LNCaP clone FGC (cell line): ENCODE measurements around the gene NFAT5.
"Not testable (repeated sequence)": the region's sequence is repeated elsewhere in the genome, so short reads cannot be mapped to it uniquely, and the experiment has no call there.

Experiments used
- DNase-seq: peaks from one replicate; pipeline ENCODE4 v3.0.0-alpha.2; 2011; ENCODE audit warnings: low read depth
- H3K4me3 ChIP-seq: 2 replicates; pipeline ENCODE4 v1.5.1; 2011; ENCODE audit warnings: mild to moderate bottlenecking, low read depth, low read length, control low read depth
- CTCF ChIP-seq: IDR thresholded peaks from 2 replicates; pipeline ENCODE4 v1.5.1; 2012; ENCODE audit warnings: mild to moderate bottlenecking; ENCODE audit not compliant: control insufficient read depth, insufficient read depth; ENCODE audit errors: extremely low read depth

Gene NFAT5, protein sequence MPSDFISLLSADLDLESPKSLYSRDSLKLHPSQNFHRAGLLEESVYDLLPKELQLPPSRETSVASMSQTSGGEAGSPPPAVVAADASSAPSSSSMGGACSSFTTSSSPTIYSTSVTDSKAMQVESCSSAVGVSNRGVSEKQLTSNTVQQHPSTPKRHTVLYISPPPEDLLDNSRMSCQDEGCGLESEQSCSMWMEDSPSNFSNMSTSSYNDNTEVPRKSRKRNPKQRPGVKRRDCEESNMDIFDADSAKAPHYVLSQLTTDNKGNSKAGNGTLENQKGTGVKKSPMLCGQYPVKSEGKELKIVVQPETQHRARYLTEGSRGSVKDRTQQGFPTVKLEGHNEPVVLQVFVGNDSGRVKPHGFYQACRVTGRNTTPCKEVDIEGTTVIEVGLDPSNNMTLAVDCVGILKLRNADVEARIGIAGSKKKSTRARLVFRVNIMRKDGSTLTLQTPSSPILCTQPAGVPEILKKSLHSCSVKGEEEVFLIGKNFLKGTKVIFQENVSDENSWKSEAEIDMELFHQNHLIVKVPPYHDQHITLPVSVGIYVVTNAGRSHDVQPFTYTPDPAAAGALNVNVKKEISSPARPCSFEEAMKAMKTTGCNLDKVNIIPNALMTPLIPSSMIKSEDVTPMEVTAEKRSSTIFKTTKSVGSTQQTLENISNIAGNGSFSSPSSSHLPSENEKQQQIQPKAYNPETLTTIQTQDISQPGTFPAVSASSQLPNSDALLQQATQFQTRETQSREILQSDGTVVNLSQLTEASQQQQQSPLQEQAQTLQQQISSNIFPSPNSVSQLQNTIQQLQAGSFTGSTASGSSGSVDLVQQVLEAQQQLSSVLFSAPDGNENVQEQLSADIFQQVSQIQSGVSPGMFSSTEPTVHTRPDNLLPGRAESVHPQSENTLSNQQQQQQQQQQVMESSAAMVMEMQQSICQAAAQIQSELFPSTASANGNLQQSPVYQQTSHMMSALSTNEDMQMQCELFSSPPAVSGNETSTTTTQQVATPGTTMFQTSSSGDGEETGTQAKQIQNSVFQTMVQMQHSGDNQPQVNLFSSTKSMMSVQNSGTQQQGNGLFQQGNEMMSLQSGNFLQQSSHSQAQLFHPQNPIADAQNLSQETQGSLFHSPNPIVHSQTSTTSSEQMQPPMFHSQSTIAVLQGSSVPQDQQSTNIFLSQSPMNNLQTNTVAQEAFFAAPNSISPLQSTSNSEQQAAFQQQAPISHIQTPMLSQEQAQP (N-terminal part only)

GRCh38 chr16:69565671-69566239, at the start of gene NFAT5:
TSS of gene NFAT5 (plus strand) at chr16:69565966. CDS start at chr16:69566302, 336 bp downstream.
- peak within 1 kb of the TSS; percentile 85 for H3K4me3 ChIP-seq
- no peak for DNase-seq
- 0 out of 2 replicates have a peak, but pooled peaks have one; percentile 24 for TF ChIP-seq CTCF

GRCh38 chr16:69517914-69518313, 47.9 kb upstream of the NFAT5 start:
- not testable (repeated sequence) for DNase-seq, H3K4me3 ChIP-seq

GRCh38 chr16:69520413-69520799, 45.4 kb upstream of the NFAT5 start:
- no peak overlapping the region for H3K4me3 ChIP-seq
- no peak for DNase-seq

GRCh38 chr16:69520800-69521602, 44.8 kb upstream of the NFAT5 start:
- no peak for TF ChIP-seq CTCF
- no peak overlapping the region for H3K4me3 ChIP-seq
- no peak for DNase-seq

More at GRCh38 chr16:69520413-69520799, 45.4 kb upstream of the NFAT5 start:
- TF ChIP-seq CTCF = no peak

GRCh38 chr16:69522041-69522578, 43.7 kb upstream of the NFAT5 start:
- DNase-seq = no peak
- no peak for TF ChIP-seq CTCF
- no peak overlapping the region for H3K4me3 ChIP-seq

DNA sequence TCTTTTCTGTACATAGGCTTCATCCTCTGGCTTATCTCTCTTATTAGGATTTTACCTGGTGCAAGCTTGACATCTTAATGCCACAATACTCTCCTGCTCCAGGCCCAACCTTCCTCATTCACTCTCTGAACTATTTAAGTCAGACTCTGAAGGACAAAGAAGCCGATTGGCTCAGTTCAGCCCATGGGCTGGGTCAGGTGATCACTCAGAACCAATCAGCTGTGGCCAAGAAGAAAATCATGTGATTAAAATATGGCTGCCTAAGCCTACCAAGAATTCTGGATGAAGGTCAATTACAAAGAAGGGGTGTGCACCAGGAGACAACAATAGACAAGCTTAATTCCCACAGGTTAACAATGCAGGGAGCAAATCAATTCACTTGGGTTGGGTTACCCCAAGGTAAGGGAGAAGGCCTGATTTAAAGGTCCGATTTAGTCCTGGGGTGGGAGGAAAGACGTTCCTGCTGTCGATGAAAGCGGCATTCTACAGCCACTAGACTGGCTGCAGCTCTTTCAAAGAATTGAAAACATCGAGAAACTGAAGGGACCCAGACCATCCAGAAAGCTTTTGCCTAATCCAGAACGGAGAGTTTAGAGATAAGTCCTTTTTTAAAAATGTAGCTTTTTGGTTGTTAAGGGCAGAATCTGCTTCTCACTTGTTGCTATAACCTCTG, 42.9 kb upstream of the NFAT5 start:
- no peak for DNase-seq
- no peak overlapping the region for H3K4me3 ChIP-seq
- TF ChIP-seq CTCF = no peak
